HEK293 (cell line): ENCODE results near the gene ZC3HAV1L.

Source experiments
- ATF2 ChIP-seq: fragments of 450-650 bp; formaldehyde crosslinking; IDR thresholded peaks from 2 replicates; pipeline ENCODE4 v1.5.1; 2016; ENCODE audit warnings: missing biosample characterization, missing genetic modification characterization, low read depth
- CTCF ChIP-seq: fragments of 450-650 bp; formaldehyde crosslinking; IDR thresholded peaks from 2 replicates; pipeline ENCODE4 v1.5.1; 2016; ENCODE audit warnings: missing biosample characterization, missing genetic modification characterization
- HOXA7 ChIP-seq: sonication (generic); formaldehyde crosslinking; IDR thresholded peaks from 2 replicates; pipeline ENCODE4 v1.8.1; 2022; ENCODE audit warnings: missing genetic modification reagents, borderline replicate concordance
- SALL2 ChIP-seq: fragments of 450-650 bp; formaldehyde crosslinking; IDR thresholded peaks from 2 replicates; pipeline ENCODE4 v1.5.0; 2017; ENCODE audit warnings: missing biosample characterization, mild to moderate bottlenecking, missing genetic modification characterization, borderline replicate concordance
- TRIM28 ChIP-seq: IDR thresholded peaks from 2 replicates; pipeline ENCODE4 v1.6.1; 2011; ENCODE audit warnings: low read length, control low read depth, borderline replicate concordance
- ZNF26 ChIP-seq: fragments of 450-650 bp; formaldehyde crosslinking; IDR thresholded peaks from 2 replicates; pipeline ENCODE4 v1.5.1; 2016; ENCODE audit warnings: missing biosample characterization, missing genetic modification characterization
- ZNF423 ChIP-seq: fragments of 450-650 bp; formaldehyde crosslinking; IDR thresholded peaks from 2 replicates; pipeline ENCODE4 v1.5.1; 2016; ENCODE audit warnings: missing biosample characterization, missing genetic modification characterization
- ZNF510 ChIP-seq: fragments of 450-650 bp; formaldehyde crosslinking; IDR thresholded peaks from 2 replicates; pipeline ENCODE4 v1.5.1; 2018; ENCODE audit warnings: mild to moderate bottlenecking, missing genetic modification characterization, missing biosample characterization; ENCODE audit not compliant: insufficient replicate concordance
- ZNF544 ChIP-seq: fragments of 450-650 bp; formaldehyde crosslinking; IDR thresholded peaks from 2 replicates; pipeline ENCODE4 v1.5.0; 2017; ENCODE audit warnings: missing biosample characterization, missing genetic modification characterization
- ZNF677 ChIP-seq: fragments of 450-650 bp; IDR thresholded peaks from 2 replicates; pipeline ENCODE4 v1.5.0; 2018; ENCODE audit warnings: missing biosample characterization, mild to moderate bottlenecking, missing genetic modification characterization, moderate library complexity
- TF ChIP-seq, protein P1 (sequence below): fragments of 450-650 bp; formaldehyde crosslinking; IDR thresholded peaks from 2 replicates; pipeline ENCODE4 v1.5.1; 2016; ENCODE audit warnings: missing biosample characterization, missing genetic modification characterization

GRCh38 chr7:139061416-139061815, 25.6 kb upstream of the ZC3HAV1L start:
- TF ChIP-seq SALL2 (tag by site-specific recombination) (no peak), ZNF26 (tag by site-specific recombination) (no peak), TRIM28 (no peak), HOXA7 (CRISPR knock-in tag) (no peak), ZNF423 (tag by site-specific recombination) (no peak), ZNF677 (no peak), CTCF (no peak), ZNF510 (no peak), ATF2 (tag by site-specific recombination) (no peak), ZNF544 (tag by site-specific recombination) (no peak)
- TF ChIP-seq, protein P1, sequence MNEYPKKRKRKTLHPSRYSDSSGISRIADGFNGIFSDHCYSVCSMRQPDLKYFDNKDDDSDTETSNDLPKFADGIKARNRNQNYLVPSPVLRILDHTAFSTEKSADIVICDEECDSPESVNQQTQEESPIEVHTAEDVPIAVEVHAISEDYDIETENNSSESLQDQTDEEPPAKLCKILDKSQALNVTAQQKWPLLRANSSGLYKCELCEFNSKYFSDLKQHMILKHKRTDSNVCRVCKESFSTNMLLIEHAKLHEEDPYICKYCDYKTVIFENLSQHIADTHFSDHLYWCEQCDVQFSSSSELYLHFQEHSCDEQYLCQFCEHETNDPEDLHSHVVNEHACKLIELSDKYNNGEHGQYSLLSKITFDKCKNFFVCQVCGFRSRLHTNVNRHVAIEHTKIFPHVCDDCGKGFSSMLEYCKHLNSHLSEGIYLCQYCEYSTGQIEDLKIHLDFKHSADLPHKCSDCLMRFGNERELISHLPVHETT (tag by site-specific recombination): no peak
